Frontal cortex (tissue), 4 donors: ENCODE data around the gene THBS4. TPM values are rescaled to one million over a fixed set of nuclear protein-coding genes. Genes with fewer than 3 reads are reported as not detected.

Experiments
- DNase-seq, 2 donors: peaks; one replicate each; pipeline ENCODE4 v3.0.0; 2012; ENCODE audit warnings: low spot score in 2 of 2
- FAIRE-seq: peaks from 2 replicates; lab custom pipeline; 2012; peaks lifted over from hg19 to GRCh38; lab: Jason Lieb, UNC
- total RNA-seq: library from RNA; depleted of rRNA; stranded (reverse); fragments of >200 nt; gene quantifications from one replicate; pipeline ENCODE4 v1.2.3, GENCODE V29; 2014
- donor health status: control.
- donor health status: control.
- donor health status: control.

The THBS4 gene
- 2.0 TPM for total RNA-seq

DNA sequence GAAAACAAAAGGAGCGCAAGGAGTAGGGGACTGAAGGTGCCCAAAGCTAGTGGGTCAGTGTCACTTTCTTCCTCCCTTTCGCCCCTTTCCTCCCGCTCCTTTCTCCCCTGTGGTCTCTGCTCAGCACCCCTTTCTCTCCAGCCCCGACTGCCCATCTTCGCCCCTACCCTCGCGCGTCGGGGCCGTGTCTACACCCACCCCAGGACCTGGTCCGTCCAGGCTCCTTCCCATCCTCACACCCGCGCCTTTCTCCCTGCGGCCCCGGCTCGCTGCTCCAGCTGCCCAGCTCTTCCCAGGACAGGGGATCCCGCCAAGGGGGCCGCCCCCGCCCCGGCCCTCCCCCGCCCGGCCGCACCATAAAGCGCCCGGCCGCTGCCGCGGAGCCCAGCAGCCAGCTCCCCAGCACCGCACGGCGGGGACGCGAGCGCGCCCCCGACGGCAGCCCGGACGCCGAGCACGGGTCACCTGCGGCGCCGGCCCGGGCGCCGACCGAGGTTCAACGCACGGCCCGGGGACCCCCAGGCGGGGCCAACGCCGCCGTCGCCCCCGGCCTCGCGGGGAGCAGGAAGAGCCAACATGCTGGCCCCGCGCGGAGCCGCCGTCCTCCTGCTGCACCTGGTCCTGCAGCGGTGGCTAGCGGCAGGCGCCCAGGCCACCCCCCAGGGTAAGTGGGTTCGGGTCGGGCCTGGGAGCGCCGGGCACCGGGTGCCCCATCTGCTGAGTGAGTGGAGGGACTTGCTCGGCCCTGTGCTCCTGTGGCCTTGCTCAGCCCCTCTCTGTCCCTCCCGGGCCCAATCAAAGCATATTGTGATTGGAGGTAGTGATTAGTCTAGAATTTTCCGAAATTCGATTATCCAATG is at the start of gene THBS4:
TSS of gene THBS4 (plus strand) at position 387 of the 860 bp plus-strand sequence. CDS start at position 577, 190 bp downstream.
- FAIRE-seq (no peak), DNase-seq (peak in 1 of 2 donors; percentile 41)

DNA sequence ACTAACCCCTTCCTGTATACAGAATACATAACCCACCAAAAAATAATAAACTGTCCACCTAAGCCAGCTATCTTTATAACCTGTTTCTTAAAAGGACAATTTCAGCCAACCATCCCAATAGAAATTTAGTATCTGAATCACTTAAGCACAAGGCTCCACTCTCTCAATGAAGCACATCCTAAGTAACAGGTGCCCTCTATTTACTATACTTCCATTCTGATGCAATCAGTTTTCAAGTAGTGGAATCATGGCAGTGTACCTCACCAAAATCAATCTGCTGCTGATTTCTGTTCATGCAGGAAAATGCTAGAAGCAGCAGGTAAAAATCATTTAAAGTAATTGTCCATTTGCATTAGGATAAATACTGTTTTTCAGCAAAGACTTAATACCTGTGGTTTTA is 48.9 kb upstream of the THBS4 start:
- DNase-seq (no peak), FAIRE-seq (no peak)

DNA sequence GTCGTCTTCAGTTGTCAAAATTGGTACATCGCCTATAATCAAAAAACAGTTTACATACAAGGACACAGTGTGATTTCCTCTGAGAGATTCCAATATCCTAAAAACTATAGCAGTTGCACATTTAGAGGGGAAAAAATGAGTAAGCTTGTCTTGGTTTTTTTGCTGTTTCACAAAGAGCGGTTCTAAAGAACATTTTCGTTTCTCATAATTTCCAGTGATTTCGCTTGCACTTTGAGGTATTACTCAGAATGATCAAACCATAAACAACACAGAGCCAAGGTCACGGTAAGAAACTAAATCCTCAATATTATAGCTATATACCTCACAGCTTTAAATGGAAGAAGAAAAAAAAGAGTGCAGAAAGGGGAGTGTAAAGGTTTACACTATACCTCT is 44.9 kb upstream of the THBS4 start:
- DNase-seq = no peak

DNA sequence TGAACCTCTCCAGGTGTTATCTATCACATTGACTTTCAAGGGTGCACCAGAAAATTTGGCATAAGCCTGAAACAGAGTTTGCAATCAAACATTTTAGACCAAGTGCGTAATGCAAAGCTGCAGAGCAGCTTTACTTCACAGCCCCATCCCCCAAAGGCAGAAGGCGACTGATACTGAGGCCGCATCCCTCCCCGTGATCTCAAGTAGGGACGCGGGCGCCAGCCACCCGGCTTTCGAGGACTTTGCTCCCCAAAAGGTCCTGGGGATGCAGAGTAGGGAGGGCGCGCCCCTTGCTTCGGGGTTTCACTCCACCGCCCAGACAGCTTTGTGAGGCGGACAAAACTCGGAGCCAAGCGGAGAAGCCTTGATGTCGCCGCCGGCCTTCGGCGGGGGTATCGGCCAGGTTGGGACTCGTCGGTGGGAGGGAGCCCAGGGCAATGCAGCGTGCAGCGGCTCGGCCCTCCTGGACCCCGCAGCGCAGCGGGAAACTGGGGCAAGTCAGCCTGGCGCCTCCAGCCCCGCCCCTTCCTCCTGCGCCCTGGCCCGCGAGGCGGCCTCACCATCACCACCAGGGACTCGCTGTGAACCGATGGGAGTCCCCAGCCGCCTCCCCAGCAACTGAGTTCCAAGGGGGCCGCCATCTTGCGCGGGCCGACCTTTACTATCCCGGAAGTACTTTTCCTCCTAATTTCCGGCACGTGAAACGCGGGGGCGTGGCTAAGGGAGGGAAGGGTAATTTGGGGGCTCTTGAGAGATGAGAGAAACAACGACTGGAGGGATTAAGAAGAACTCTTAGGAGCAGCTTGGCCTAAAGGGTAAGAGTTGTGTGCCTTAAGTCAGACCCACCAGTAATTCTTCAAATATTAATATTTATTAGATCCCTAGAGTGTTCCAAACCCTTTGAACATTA is 44.3 kb upstream of the THBS4 start, which contains the start of gene MTX3:
TSS of gene MTX3 (minus strand) at position 665 of the 910 bp plus-strand sequence. CDS start at position 641, 24 bp downstream.
- FAIRE-seq = no peak
- peak; percentile 67 to 72 for DNase-seq

More for the DNA sequence above, 44.9 kb upstream of the THBS4 start:
- FAIRE-seq = no peak

DNA sequence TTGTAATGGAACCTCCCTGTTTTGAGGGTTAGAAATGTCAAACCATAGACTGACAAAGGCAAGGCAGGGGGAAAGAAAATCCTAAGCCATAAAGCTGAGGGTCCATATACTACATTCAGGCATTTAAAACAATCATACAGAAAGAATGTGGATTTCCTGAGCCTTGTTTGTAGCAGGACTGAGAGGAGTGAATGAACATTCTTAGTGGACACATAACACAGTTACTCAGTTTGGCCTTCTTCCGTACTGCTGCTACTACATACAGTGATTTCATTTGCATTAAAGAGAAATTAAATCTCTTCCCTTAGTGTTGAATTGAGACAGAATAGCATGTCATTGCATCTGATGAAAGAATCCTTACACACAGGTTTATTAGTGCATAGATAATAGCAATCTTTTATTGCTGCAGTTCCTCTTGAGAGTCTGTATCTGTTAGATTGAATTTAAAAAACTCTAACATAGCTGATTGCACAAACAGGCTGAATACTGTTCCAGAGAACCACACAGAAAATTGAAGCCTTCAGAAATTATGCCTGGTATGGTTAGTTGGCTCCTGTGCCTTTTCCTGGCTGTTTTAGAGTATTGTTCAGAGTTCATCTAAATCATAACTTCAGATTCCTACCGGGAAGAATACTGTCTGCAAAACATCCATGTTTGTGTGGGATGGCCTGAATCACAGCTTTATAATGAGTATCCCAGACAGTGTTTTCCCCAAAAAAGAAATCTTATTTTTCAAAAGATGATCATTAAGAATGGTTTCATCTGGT is 42.1 kb upstream of the THBS4 start:
- FAIRE-seq (no peak), DNase-seq (no peak)

DNA sequence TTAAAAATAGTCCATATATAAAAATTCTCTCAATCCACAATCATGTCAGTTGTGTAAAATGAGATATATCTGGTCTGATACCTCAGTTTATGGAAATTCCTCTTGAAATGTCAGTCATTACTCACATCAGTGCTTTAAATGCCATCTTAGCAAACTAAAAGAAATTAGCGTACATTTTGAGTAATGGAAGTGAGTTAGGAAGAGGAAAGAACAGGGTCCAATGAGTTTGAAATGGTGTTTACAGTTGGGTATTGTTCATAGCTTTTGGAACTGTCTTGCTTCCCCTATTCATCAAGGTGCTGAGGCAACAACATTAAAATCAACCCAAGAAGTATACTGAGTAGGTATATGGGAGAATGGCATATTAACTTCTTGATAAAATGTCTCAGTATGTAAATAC is 35.4 kb upstream of the THBS4 start:
- no peak for FAIRE-seq

DNA sequence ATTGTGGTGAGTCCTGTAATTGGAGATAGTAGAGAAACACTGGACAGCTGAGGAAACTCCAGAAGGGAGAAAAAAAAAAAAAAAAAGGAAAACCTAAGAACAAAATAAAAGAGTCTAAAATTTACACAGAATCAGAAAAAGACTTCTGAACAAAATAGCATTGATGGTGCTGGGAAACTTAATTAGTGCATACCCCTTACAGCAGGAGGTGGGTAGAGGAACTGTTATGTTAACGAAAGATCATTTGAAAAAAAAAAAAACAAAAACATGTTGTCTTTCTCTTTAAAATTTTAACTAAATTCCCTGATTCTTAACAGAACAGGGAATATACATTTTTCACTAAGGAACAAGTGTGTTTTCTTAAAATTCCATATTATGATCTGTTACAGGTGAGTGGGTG is 32.5 kb upstream of the THBS4 start:
- DNase-seq (no peak), FAIRE-seq (no peak)

More for the DNA sequence above, 35.4 kb upstream of the THBS4 start:
- DNase-seq = no peak

DNA sequence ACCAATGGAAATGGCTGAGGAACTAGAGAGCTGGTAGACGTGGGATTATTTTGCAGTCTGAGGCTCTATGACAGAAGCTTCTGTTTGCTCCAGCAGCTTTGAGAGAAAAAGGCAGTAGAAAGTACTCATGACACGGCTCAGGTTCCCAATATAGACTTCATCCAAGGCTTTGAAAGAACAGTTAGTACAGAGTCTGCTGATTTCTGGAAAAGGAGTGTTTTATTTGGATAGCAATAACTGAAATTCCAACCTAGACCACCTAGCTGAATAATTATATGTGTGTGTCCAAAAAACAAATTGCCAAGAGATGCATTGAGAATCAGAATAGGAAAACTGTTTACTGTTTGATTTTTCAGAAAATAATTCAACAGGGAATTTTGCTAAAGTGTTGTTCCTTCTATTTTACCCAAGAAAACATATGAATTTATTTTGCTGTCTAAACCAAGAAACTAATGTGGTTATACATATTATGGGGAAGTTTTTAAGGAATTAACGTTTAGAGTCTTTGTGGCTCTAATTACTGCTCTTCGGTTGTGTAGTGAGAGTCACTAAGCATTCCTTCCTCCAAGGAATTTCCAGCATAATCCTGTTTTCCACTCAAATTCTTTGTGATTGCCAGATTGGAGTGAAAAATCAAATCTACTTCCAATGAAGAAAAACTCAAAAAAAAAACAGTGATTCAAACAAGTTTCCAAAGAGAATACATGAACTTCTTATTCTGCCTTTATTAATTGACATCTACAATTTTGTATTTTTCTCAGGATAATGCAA is 26.0 kb upstream of the THBS4 start:
- FAIRE-seq (no peak), DNase-seq (no peak)

DNA sequence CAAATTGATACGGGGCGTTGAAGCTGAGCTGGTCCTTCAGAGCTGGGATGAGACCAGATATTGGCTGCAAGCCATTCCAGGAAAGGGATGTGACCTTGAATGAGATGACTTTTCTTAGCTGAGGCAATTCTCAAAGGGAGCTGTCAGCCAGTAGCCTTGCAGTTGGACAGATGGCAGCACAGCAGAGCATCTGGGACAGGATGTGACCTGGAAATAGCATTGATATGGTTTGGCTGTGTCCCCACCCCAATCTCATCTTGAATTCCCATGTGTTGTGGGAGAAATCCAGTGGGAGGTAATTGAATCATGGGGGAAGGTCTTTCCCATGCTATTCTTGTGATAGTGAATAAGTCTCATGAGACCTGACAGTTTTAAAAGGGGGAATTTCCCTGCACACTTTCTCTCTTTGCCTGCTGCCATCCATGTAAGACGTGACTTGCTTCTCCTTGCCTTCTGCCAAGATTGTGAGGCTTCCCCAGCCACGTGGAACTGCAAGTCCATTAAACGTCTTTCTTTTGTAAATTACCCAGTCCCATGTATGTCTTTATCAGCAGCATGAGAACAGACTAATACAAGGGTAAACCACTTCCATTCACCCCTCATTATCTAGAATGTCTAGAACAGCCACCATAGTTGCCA is 24.3 kb upstream of the THBS4 start:
- FAIRE-seq = no peak
- DNase-seq = no peak

DNA sequence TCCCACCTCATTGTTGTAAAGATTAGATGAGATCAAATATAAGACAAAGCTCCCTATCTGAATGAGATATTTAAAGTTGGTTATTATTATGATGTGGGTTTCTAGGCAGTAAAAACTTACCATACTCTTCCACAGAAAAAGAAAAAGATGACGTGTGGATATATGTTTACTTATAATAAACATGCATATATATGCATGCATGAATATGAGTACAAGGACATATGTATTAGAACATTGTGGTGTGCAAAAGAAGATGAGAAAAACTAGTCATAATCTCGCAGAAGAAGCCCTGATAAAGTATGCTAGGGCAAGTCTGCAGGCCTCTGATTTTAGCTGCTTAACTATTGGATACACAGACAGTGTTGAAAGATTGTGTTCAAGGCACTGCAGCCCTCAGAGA is 10.1 kb upstream of the THBS4 start:
- DNase-seq = no peak
- FAIRE-seq = no peak

DNA sequence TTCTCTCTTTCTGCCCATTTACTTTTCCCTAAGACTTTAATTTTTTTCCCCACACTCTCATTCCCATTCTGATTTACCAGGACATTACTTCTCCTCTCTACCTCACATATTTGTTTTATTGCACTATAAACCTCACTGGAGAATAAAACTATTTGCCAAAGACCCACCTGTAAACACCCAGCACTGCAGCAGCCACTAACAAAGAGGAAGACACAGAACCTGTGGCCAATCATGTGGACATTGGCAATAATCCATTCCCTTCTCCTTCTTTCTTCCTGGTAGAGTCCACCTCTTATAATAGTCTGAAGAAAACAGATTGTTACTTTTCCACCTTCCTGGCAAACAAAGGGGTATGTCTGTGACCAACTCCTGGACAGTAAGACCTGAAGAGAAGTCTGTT is 8.3 kb upstream of the THBS4 start:
- no peak for DNase-seq
- FAIRE-seq = no peak

DNA sequence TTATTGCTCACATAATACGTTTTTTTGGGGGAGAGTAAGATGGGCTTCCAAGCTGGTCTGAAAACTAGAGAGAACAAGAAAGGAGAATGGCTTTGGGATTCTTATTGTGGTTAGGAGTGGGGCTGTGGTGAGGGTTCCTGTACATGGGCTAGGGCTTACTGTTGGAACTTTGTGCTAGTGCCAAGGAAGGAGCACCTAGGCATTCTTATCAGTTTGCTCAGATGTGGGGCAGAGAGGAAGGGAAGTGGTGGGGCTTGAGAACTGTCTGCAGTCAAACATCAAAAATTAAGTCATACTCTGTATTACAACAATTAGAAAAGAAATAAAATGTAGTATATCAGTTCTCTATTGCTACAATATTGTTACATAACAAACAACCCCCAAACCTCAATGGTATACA is 4.0 kb upstream of the THBS4 start:
- DNase-seq (no peak), FAIRE-seq (no peak)

DNA sequence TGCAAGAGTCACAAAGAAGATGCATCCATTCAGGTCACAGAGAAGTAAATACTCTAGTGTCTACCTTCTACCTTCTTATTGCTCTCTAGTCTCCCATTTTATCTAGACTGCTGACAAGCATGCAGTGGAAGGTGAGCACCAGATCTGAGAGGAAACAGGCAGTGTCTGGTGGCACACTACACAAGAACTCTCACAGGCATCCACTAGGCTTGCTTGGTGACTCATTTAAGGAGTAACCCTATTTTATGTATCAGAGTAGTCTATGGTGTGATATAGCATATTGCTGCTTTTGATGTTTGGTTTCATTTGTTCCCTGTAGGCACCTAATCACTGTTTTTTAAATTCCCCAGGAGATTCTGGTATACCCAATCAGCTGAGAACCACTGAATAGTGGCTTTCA is 1.6 kb upstream of the THBS4 start:
- DNase-seq = no peak
- FAIRE-seq = no peak

DNA sequence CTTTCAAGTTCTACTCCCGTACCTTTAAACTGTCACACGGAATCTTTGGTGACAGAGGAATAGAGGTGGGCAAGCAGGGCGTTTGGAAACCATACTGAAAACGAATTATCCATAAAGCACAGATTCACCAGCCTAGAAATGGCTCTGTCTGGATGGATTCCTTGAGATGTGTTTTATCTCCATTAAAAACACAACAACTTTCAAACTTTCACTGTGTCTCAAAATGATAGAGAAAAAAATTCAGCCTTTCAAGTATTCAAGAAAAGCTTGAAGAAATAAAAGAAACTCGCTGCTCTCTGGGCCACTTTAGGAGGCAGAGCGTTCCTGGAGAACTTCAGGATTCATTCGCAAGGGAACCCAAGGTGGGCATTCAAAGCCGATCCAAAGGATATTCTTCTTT is 589 bp upstream of the THBS4 start:
- DNase-seq (no peak), FAIRE-seq (no peak)

DNA sequence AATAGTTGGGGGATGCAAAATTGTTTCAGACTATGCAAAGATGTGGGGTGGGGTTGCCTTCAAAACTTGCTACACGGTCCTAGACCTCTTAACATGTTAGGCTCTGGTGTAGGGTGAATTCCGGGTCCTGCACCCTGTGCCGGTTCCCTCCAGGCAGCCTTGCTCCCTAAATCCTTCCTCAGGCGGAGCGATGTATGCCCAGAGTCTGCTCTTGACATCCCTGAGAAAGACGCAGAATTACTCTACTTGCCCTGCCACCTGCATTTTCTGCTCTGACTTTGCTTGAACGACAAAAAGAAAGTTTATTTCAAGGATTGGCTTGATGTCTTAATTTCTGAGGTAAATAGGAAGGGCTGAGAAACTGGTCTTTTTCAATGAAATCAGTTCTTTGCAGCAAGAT is 691 bp downstream of the THBS4 start:
- DNase-seq (no peak), FAIRE-seq (no peak)

DNA sequence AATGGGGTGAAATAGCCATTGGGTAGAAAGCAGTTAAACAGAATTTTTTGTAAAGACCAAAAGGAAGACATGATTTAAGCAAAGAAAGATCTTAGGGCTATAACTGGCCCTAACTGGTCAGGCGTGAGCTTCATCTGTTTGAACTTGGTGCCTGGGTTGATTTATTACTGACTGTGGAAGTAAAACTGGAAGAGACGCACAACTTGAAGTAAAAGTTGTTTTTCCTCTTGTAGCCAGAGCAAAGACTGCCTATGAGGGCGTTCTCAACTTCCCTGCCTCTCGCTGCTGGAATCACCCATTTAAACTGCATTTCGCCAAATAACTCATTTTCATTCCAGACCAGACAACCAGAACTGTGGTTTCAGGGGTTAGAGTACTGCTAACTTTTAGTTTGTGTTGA is 1.5 kb downstream of the THBS4 start:
- DNase-seq (no peak), FAIRE-seq (no peak)

DNA sequence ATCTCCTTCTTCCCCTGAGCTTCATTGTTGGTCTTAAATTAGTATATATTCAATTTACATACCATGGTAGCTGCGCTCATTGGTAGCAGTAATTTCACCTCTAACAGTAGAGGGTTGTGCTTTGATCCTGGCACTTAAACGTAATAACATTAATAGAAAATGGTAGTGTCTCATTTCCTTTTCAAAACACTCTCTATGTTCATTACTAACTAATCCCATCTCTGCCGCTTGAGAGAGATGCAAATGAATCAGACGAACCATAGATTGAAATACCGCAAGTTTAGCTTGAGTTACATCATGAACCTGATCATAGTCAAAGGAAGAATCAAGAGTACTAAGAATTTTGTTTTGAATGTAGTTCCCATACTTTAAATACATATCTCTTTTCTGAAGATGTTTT is 2.2 kb downstream of the THBS4 start:
- DNase-seq = no peak
- no peak for FAIRE-seq

DNA sequence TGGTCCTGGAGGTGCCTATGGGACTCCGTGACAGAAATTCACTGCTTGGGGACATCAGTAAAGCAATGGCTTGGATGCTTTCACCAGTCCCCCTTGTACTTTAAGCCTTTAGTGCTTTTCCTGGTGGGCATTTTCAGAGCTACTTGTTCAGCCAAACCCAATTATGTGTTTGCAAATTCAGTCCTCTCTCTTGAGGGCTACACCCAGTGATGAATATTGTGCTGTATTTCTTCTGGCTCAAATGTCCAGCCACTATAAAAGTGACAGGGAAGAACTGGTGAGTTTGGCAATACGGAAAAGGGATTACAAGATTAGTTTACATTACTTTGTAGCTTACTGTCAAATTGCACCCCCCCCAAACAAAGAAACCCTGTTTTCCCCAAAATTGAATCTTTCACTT is 4.5 kb downstream of the THBS4 start:
- FAIRE-seq = no peak
- DNase-seq = no peak

DNA sequence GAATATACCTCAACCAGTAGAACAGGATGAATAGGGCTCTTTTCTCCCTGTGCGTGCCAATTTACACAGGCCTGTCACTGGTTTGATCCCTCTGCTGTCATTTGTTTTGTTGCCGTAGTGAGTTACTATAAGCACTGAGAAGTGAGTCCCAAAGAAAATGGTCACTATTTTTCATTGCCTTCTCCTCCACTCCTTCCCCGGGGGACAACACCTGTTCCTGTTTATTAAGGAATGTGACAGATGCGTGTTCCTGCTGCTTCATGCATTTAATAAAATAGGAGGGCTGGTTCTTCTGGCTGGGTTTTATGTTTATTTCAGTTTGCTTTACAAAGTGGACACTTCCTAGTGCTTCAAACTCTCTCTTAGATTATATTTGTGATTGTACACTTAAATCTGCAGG is 6.4 kb downstream of the THBS4 start:
- DNase-seq (no peak), FAIRE-seq (no peak)
